A673 (cell line): ENCODE results near the gene HOXA5.

Experiments
- CTCF ChIP-seq: fragments of 300-800, 200-600 bp; sonication (generic); conservative IDR thresholded peaks from 2 replicates; pipeline ENCODE4 v1.5.1; 2017; ENCODE audit warnings: low read depth, mild to moderate bottlenecking, antibody characterized with exemption, low read length, moderate library complexity, mixed read lengths
- EZH2 ChIP-seq: fragments of 200-600 bp; sonication (generic); IDR thresholded peaks from 2 replicates; pipeline ENCODE4 v1.6.1; 2017; ENCODE audit warnings: borderline replicate concordance, low read depth, mild to moderate bottlenecking, mixed read lengths, antibody characterized with exemption, low read length; ENCODE audit not compliant: poor library complexity, severe bottlenecking

- TF ChIP-seq CTCF (no peak), EZH2 (peak; percentile 75)
These were observed 35.8 kb downstream of the HOXA5 start for GRCh38 chr7:27107391-27108381.
